Muscle layer of duodenum (tissue), 2 donors: ENCODE measurements around the gene ZNF778.

Experiments used
- H3K27ac ChIP-seq: one replicate; pipeline ENCODE4 v1.7.0; 2013; ENCODE audit warnings: mild to moderate bottlenecking, low read length
- H3K27me3 ChIP-seq: one replicate; pipeline ENCODE4 v1.7.0; 2013; ENCODE audit warnings: low read depth, mild to moderate bottlenecking, control low read depth, low read length
- H3K36me3 ChIP-seq, 2 donors: one replicate each; pipeline ENCODE4 v1.7.0; 2013; ENCODE audit warnings: low read length in 2 of 2, control low read depth in 1 of 2, mild to moderate bottlenecking in 1 of 2; ENCODE audit not compliant: insufficient read depth in 2 of 2, control insufficient read depth in 1 of 2
- H3K4me1 ChIP-seq, 2 donors: one replicate each; pipeline ENCODE4 v1.7.0; 2013; ENCODE audit warnings: low read length in 2 of 2, mild to moderate bottlenecking in 2 of 2, control low read depth in 1 of 2, moderate library complexity in 1 of 2; ENCODE audit not compliant: insufficient read depth in 2 of 2, control insufficient read depth in 1 of 2
- H3K4me3 ChIP-seq, 2 donors: one replicate each; pipeline ENCODE4 v1.7.0; 2013; ENCODE audit warnings: low read length in 2 of 2, low read depth in 1 of 2, mild to moderate bottlenecking in 1 of 2
- H3K9me3 ChIP-seq, 2 donors: one replicate each; pipeline ENCODE4 v1.7.0; 2013; ENCODE audit warnings: low read length in 2 of 2, control low read depth in 1 of 2, mild to moderate bottlenecking in 1 of 2; ENCODE audit not compliant: control insufficient read depth in 1 of 2
- donor health status: healthy.

ZNF778 gene

DNA sequence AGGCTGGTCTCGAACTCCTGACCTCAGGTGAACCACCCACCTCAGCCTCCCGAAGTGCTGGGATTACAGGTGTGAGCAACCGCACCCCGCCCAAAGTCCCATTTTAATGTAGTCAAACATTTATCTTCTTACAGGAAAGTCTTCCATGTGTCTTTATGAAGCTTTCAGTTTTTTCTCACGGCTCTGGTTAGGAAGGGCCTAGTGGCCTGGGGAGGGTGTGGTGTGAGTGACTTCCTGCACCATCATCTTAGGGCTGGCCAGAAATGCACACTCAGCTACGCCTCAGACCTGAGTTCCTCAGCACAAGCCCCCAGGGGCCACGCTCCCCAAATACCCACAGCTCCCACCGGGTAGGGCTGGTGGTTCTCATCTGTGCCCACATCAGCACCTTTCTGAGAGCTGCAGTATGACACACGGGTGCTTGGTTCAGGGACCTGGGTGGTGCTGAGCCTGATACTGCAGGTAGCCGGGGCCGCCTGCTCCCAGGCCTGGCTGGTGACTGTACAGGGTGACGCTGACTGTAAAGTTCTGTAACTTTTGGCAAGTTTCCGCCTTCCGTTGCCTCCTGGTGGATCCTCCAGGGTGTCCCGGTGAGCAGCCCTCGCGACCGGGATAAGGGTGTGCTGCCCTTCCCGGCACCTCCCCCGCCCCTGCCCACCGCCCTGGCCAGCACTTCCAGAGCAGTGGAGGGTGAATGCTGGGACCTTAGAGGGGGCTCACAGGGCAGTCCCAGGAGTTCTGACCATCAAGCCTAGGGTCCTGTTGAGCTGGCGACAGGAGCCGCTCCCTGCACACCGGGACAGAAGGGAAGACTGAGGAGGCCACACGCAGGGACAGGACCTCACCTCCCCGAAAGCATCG, 52.5 kb downstream of the ZNF778 start:
- H3K9me3 ChIP-seq, result no peaks in the 10 kb centered on the region
- H3K27ac ChIP-seq, result no peak overlapping the region
- no peaks in the 10 kb centered on the region for H3K27me3 ChIP-seq
- no peak overlapping the region for H3K4me3 ChIP-seq
- H3K36me3 ChIP-seq, result peaks cover 26 to 79% of the 10 kb centered on the region in 2 donors
- no peaks in the 10 kb centered on the region for H3K4me1 ChIP-seq

GRCh38 chr16:89270666-89271345, 53.3 kb downstream of the ZNF778 start:
- peaks cover 32 to 79% of the 10 kb centered on the region in 2 donors for H3K36me3 ChIP-seq
- no peaks in the 10 kb centered on the region for H3K9me3 ChIP-seq
- H3K27ac ChIP-seq, result no peak overlapping the region
- H3K4me1 ChIP-seq, result no peaks in the 10 kb centered on the region
- H3K4me3 ChIP-seq, result no peak overlapping the region
- no peaks in the 10 kb centered on the region for H3K27me3 ChIP-seq

- peaks cover 32 to 81% of the 10 kb centered on the region in 2 donors for H3K36me3 ChIP-seq
- H3K4me3 ChIP-seq, result no peak overlapping the region
- H3K4me1 ChIP-seq, result no peaks in the 10 kb centered on the region
These were observed 55.1 kb downstream of the ZNF778 start for GRCh38 chr16:89272631-89273030.

DNA sequence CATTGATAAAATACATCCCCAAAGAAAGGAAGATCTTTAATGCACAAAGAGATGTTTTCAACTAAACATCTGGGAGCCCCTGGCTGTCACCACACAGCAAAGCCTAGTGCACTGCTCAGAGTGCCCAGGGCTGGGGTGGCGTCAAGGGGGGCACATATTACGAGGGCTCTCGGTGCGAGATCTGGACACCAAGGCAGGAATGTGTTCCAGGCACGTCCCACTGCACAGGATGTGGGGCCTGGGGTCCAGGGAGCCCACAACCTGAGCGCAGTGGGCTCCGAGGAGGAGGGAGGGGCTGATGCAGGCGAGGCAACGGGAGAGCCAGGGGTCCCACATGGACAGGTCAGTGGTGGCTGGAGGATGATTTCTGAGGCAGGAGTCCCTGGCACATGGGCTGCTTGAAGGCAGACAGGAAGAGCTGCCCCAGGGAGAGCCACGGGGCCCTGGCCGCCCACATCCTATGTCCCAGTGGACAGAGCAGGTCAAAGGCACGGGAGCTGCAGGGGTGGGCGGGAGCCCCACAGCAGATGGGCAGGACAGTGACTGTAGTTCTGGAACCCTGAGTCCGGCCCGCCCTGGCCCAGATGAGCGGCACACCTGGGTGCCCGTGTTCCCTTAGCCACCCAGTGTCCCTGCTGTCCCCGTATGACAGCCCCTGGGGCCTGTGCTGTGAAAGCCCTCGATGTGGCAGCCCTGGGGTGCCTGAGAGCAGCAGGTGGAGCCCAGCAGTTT, 56.4 kb downstream of the ZNF778 start:
- H3K36me3 ChIP-seq, result peaks cover 34 to 89% of the 10 kb centered on the region in 2 donors
- H3K27me3 ChIP-seq, result no peaks in the 10 kb centered on the region
- H3K27ac ChIP-seq, result no peak overlapping the region

More at GRCh38 chr16:89272631-89273030, 55.1 kb downstream of the ZNF778 start:
- H3K27me3 ChIP-seq, result no peaks in the 10 kb centered on the region
- no peak overlapping the region for H3K27ac ChIP-seq
- no peaks in the 10 kb centered on the region for H3K9me3 ChIP-seq

GRCh38 chr16:89274561-89275283, 57.2 kb downstream of the ZNF778 start:
- no peak overlapping the region for H3K4me3 ChIP-seq
- no peaks in the 10 kb centered on the region for H3K27me3 ChIP-seq
- peaks cover 29 to 84% of the 10 kb centered on the region in 2 donors for H3K36me3 ChIP-seq
- no peaks in the 10 kb centered on the region for H3K4me1 ChIP-seq
- no peak overlapping the region for H3K27ac ChIP-seq
- no peaks in the 10 kb centered on the region for H3K9me3 ChIP-seq

More for the DNA sequence above, 56.4 kb downstream of the ZNF778 start:
- no peaks in the 10 kb centered on the region for H3K9me3 ChIP-seq
- H3K4me3 ChIP-seq, result no peak overlapping the region
- H3K4me1 ChIP-seq, result no peaks in the 10 kb centered on the region

GRCh38 chr16:89275284-89275584, 57.7 kb downstream of the ZNF778 start:
- no peak overlapping the region for H3K27ac ChIP-seq
- no peak overlapping the region for H3K4me3 ChIP-seq
- H3K27me3 ChIP-seq, result no peaks in the 10 kb centered on the region
- H3K4me1 ChIP-seq, result no peaks in the 10 kb centered on the region
- no peaks in the 10 kb centered on the region for H3K9me3 ChIP-seq
- peaks cover 24 to 84% of the 10 kb centered on the region in 2 donors for H3K36me3 ChIP-seq

- no peak overlapping the region for H3K4me3 ChIP-seq
- peaks cover 24 to 83% of the 10 kb centered on the region in 2 donors for H3K36me3 ChIP-seq
- H3K27me3 ChIP-seq, result no peaks in the 10 kb centered on the region
- no peaks in the 10 kb centered on the region for H3K4me1 ChIP-seq
- no peak overlapping the region for H3K27ac ChIP-seq
- H3K9me3 ChIP-seq, result no peaks in the 10 kb centered on the region
These were observed 58.6 kb downstream of the ZNF778 start for GRCh38 chr16:89275837-89276720.

DNA sequence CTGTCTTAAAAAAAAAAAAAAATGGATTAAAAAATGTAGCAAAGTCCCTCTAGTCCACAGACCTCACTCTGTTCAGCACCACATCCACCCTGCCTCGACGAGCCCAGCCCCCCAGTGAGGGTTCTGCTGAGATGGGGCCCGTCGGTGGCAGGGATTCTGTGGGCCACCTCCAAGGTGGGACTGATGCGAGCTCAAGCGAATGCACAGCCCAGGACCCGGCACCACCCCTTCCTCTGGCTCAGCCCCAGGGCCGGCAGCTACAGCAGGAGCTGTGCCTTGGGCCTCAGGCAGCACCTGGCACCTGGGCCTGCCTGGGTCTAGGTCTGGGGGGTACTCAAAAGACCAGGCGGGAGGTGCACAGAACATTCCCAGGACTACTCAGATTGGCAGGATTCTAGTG, 59.5 kb downstream of the ZNF778 start:
- Histone ChIP-seq H3K9me3 (no peaks in the 10 kb centered on the region), H3K36me3 (peaks cover 24 to 87% of the 10 kb centered on the region in 2 donors), H3K4me3 (no peak overlapping the region), H3K27ac (no peak overlapping the region), H3K4me1 (no peaks in the 10 kb centered on the region), H3K27me3 (no peaks in the 10 kb centered on the region)

DNA sequence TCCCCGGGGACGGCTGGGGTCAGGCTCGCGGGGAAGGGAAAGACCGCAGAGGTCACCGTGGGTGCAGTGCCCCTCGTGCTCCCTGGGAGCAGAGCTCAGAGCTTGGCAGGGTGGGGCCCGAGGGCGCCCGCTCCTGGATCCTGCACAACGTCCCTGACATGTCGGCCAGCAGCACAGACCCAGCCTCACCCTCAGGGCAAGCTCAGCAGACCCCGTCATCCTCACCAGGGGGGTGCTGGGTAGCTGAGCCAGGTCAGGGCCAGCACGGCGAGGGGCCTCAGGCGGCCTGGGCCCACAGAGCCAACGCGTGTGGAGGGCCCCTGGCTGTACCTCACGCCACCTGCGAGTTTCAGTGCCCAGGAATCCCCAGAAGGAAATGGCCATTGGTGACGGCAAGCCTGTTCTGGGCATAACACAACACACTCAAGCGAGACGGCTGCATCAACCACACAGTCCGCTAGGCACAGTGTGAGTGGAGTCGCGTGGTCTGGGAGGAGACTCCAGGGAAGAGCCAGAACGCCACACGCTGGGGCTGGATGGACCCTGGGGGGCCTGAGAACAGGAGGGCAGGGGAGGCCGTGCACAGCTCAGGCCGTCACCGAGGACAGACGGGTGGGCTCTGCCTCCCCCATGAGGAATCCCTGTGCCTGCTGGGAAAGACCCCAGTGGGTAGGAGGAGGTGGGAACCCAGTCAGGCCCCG, 60.3 kb downstream of the ZNF778 start:
- Histone ChIP-seq H3K4me1 (no peaks in the 10 kb centered on the region), H3K4me3 (no peak overlapping the region), H3K9me3 (no peaks in the 10 kb centered on the region), H3K27ac (no peak overlapping the region), H3K27me3 (no peaks in the 10 kb centered on the region), H3K36me3 (peaks cover 21 to 88% of the 10 kb centered on the region in 2 donors)
